Thyroid gland (tissue), 4 donors: ENCODE data around the gene TRIM65.

Experiments
- POLR2A ChIP-seq, 2 donors: fragments of 450-650 bp; IDR thresholded peaks; one replicate each; pipeline ENCODE4 v1.6.1; 2017; ENCODE audit warnings: antibody characterized with exemption in 2 of 2, mild to moderate bottlenecking in 2 of 2, moderate library complexity in 1 of 2
- TF ChIP-seq, protein P1 (sequence below), 6 experiments: fragments of 200-600 bp in 3 of 6; fragments of 450-650 bp in 3 of 6; sonication (generic) in 3 of 6; IDR thresholded peaks; one replicate each; pipeline ENCODE4 v1.5.1; 2016 to 2019; ENCODE audit warnings: antibody characterized with exemption in 6 of 6, mild to moderate bottlenecking in 2 of 6, inconsistent platforms in 1 of 6, moderate library complexity in 1 of 6

DNA sequence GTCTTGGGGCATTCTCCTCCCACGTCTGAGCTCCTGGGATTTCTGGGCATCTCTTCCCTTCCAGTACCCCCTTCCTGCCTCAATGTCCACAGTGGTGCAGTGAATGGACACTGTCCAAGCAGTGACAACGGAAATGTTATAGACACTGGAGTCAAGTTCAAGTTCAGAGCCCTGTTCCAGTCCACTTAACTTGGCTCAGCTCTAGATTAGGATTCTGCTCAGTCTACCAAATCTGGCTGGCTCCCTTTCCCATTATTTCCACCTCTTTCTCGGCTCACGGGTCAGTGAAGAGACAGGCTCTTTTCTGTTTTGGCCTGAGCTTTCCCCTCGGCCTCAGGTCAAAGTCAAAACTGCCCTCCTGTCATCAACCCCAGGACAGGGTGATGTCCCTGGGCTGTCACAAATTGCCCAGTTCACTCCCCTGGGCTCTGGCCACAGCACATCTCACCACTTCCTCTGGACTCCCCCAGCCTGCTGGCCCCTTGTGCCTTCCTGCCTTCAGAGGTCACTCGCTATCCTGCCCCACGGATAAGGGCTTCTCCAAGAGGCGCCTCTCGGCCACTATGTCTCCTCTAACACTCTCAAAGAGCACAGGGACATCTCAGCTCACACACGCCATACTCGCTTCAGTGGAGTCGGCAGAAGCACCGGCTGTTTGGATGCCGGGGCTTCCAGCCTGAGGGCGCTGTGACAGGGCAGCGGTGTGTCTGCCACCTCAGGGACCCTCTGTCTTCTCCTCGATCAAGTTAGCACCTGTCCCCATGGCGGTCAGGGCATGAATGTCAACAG is 25.6 kb upstream of the TRIM65 start:
- TF ChIP-seq, protein P1, sequence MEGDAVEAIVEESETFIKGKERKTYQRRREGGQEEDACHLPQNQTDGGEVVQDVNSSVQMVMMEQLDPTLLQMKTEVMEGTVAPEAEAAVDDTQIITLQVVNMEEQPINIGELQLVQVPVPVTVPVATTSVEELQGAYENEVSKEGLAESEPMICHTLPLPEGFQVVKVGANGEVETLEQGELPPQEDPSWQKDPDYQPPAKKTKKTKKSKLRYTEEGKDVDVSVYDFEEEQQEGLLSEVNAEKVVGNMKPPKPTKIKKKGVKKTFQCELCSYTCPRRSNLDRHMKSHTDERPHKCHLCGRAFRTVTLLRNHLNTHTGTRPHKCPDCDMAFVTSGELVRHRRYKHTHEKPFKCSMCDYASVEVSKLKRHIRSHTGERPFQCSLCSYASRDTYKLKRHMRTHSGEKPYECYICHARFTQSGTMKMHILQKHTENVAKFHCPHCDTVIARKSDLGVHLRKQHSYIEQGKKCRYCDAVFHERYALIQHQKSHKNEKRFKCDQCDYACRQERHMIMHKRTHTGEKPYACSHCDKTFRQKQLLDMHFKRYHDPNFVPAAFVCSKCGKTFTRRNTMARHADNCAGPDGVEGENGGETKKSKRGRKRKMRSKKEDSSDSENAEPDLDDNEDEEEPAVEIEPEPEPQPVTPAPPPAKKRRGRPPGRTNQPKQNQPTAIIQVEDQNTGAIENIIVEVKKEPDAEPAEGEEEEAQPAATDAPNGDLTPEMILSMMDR (IDR thresholded peaks at IDR 0.05): no peak
- no peak for TF ChIP-seq POLR2A (IDR thresholded peaks at IDR 0.05)
